GM12873 (cell line): ENCODE measurements around the gene TERB1.

Source experiments
- TF ChIP-seq, protein P1 (sequence below): IDR thresholded peaks from 2 replicates; pipeline ENCODE4 v1.5.1; 2012; ENCODE audit warnings: low read depth, mild to moderate bottlenecking, moderate library complexity, low read length, control low read depth; ENCODE audit not compliant: insufficient read depth; ENCODE audit errors: missing control alignments

TERB1 gene

DNA sequence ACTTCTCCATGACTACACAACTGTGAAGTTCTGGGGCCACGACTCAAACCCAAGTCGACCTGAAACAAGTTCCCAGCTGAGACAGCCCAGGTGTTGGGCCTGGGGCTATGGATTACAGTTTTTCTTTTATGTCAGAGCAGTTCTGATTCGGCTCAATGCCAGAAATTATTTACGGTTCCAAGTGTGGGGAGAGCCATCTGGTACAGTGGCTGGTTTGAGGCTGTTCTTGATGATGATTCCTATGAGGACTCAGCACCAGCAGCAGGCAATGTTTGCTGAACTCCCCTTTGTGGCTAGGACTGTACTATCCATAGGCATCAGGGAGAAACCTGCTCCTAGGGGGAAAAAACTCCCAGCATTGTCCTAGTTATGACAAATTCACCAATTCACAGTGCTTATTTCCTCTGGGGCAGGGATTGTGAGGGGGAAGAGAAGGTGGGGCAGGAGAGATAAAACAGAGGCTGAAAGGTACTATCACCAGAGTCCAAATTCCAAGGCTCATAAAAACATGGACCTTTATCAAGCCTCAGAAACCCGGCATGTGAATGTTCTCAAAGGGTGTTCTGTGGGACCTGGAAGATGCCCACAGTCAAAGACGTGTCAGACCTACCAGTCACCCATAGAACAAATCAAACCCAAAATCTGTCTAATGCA, 86.6 kb downstream of the TERB1 start:
- TF ChIP-seq, protein P1, sequence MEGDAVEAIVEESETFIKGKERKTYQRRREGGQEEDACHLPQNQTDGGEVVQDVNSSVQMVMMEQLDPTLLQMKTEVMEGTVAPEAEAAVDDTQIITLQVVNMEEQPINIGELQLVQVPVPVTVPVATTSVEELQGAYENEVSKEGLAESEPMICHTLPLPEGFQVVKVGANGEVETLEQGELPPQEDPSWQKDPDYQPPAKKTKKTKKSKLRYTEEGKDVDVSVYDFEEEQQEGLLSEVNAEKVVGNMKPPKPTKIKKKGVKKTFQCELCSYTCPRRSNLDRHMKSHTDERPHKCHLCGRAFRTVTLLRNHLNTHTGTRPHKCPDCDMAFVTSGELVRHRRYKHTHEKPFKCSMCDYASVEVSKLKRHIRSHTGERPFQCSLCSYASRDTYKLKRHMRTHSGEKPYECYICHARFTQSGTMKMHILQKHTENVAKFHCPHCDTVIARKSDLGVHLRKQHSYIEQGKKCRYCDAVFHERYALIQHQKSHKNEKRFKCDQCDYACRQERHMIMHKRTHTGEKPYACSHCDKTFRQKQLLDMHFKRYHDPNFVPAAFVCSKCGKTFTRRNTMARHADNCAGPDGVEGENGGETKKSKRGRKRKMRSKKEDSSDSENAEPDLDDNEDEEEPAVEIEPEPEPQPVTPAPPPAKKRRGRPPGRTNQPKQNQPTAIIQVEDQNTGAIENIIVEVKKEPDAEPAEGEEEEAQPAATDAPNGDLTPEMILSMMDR, result no peak

DNA sequence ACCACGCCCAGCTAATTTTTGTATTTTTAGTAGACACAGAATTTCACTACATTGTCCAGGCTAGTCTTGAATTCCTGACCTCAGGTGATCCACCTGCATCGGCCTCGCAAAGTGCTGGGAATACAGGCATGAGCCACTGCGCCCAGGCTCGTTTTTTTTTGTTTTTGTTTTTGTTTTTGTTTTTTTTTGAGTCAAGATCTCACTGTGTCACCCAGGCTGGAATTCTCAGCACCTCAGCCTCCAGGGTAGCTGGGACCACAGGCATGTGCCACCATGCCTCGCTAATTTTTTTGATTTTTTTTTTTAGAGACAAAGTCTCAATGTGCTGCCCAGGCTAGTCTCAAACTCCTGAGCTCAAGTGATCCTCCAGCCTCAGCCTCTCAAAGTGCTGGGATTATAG, 87.3 kb downstream of the TERB1 start:
- TF ChIP-seq, protein P1, result no peak

DNA sequence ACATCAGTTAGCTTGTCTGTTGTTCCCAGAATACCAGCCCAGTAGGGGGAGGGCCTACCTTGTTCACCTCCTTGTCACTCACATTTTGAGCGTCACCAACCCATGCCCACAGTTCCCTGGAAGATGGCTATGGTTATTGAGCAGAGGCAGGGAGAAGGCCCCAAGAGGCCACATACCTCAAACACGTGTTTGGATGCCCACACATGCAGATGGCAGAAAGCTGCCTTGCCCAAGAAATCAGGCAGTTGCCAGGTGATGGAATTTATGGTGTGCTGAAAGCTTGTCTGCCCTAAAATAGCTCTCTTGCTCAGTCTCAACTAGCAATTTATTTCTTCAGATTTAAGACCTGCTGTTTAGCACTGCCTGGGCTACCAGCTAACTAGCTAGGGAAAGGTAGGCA, 88.3 kb downstream of the TERB1 start:
- TF ChIP-seq, protein P1, result no peak

DNA sequence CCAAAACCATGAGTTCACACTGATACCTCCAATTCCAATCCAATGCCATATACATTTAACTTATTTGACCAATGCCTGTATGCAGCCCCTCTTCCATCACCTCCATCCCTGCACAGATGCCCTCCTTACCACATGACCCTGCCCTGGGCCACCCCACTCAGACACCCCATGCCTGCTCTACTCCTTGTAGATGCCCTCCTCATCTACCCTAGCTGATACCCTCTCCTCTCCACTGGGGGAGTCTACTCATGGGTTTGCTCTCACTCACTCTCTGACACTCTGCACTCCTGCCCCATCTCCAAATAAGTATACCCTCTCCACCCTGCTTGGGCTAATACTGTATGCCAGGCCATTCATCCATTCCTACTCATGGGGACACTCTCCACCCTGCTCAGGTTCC, 88.9 kb downstream of the TERB1 start:
- TF ChIP-seq, protein P1, result no peak

DNA sequence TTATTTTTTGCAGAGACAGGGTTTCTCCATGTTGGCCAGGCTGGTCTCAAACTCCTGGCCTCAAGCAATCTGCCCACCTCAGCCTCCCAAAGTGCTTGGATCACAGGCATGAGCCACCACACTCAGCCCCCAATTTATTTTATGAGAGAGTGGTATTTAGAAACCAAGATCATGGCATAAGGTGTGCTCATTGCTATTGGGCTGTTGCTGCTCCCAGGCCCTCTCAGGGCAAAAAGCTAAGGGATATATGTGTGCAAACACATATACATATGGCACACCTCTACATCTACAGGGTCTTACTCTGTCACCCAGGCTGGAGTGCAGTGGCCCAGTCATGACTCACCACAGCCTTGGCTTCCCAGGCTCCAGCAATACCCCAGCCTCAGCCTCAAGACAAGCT, 89.8 kb downstream of the TERB1 start:
- TF ChIP-seq, protein P1, result no peak

DNA sequence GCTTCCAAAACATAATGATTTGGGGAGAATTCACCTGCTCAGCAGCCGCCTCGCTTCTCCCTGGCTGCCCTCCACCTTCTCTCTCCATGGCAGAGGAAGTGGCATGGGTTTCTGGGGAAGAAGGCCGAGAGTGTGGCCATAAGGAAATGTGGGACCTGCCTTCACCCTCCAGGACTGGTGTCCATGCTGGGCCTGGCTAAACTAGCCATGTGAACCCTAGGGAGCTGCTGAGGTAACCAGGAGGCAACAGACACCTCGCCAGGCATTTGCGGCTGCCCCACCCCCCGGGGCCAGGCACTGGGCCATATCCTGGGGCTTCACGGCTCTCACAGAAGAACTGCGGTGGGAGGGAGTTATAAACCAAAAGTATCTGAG, 94.9 kb downstream of the TERB1 start:
- TF ChIP-seq, protein P1, result no peak

DNA sequence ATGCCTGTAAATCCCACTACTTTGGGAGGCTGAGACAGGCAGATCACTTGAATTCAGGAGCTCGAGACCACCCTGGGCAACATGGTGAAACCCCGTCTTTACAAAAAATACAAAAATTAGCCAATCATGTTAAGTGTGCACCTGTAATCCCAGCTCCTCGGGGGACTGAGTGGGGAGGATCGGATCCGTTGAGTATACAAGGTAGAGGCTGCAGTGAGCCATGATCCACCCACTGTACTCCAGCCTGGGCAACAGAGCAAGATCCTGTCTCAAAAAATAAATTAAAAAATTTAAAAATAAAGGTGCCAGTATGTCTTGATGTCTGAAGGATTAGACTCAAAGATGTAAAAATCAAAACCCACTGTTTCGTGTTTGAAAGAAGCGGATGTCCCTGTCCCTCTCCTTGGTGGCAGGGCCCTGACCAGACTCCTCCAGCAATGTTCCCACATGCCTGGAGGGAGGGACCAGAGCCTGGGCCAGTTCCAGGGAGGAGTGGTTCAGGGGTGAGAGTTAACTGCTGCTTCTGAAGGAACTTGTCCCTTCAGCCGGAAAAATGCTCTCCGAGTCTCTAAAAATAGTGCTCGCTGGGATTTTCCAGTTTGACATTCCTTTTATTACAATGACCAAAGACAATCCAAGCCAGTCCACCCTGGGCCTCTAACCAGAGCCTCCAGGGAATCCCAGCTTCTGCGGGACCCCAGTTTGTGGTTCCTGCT, 95.4 kb downstream of the TERB1 start:
- TF ChIP-seq, protein P1, result no peak
